ENCODE results near the gene DLG5. TPM values are rescaled to one million over a fixed set of nuclear protein-coding genes. Genes with fewer than 3 reads are reported as not detected.

The DLG5 gene
- polyA plus RNA-seq, 3 donors: 0.14 to 0.77 TPM; not detected in 1

GRCh38 chr10:77845451-77845850 lies 81.1 kb downstream of the DLG5 start:
- no peaks in the 10 kb centered on the region for H3K36me3 ChIP-seq (replicated peaks in 1 of 2; ENCODE audit: control insufficient read depth in 1 of 2, insufficient read depth in 2 of 2, low read length in 2 of 2)
- Mint-ChIP-seq H3K9me3 (no peaks in the 10 kb centered on the region), H3K4me1 (peaks cover 5% of the 10 kb centered on the region), H3K4me3 (no peak overlapping the region), H3K27me3 (ENCODE audit: low read depth in 3 of 3) (peaks cover 0 to 4% (median 1%) of the 10 kb centered on the region in 3 donors), H3K36me3 (no peaks in the 10 kb centered on the region), H3K27ac (no peak overlapping the region)
- no peak for DNase-seq
- H3K27ac ChIP-seq (ENCODE audit: low read depth in 1 of 2, low read length in 2 of 2): no peak overlapping the region
- TF ChIP-seq CTCF (IDR thresholded peaks at IDR 0.05): no peak
- H3K9me3 ChIP-seq (replicated peaks in 1 of 2; ENCODE audit: control insufficient read depth in 1 of 2, insufficient read depth in 1 of 2, low read length in 2 of 2): no peaks in the 10 kb centered on the region
- H2AFZ ChIP-seq (ENCODE audit: insufficient read depth, low read depth, low read length, poor library complexity, severe bottlenecking): no peak overlapping the region
- no peaks in the 10 kb centered on the region for H3K4me1 ChIP-seq (ENCODE audit: control insufficient read depth in 1 of 2, insufficient read depth in 2 of 2, low read length in 2 of 2)
- H3K79me2 ChIP-seq (ENCODE audit: insufficient read depth, low read length): no peaks in the 10 kb centered on the region
- H3K4me3 ChIP-seq (replicated peaks in 1 of 3; ENCODE audit: low read depth in 2 of 3, low read length in 3 of 3): no peak overlapping the region
- intact Hi-C loops (cut with micrococcal nuclease): no loop called here
- H3K9ac ChIP-seq (ENCODE audit: insufficient read depth, low read length, poor library complexity, severe bottlenecking): no peak overlapping the region
- H4K20me1 ChIP-seq (ENCODE audit: insufficient read depth, low read length): no peaks in the 10 kb centered on the region
- H3K27me3 ChIP-seq (ENCODE audit: control insufficient read depth in 2 of 2, insufficient read depth in 2 of 2, low read length in 2 of 2): no peaks in the 10 kb centered on the region
- H3K4me2 ChIP-seq (replicated peaks; ENCODE audit: extremely low read depth, low read length, poor library complexity, severe bottlenecking): no peak overlapping the region

- Mint-ChIP-seq H3K27ac (peak overlapping the region in 1 of 7 donors; percentile 42), H3K36me3 (no peaks in the 10 kb centered on the region), H3K27me3 (ENCODE audit: low read depth in 3 of 3) (peaks cover 0 to 4% (median under 1%) of the 10 kb centered on the region in 3 donors), H3K4me3 (no peak overlapping the region), H3K9me3 (no peaks in the 10 kb centered on the region), H3K4me1 (peaks cover 5% of the 10 kb centered on the region)
- Histone ChIP-seq H4K20me1 (ENCODE audit: insufficient read depth, low read length) (no peaks in the 10 kb centered on the region), H3K9me3 (replicated peaks in 1 of 2; ENCODE audit: control insufficient read depth in 1 of 2, insufficient read depth in 1 of 2, low read length in 2 of 2) (no peaks in the 10 kb centered on the region), H3K27ac (ENCODE audit: low read depth in 1 of 2, low read length in 2 of 2) (no peak overlapping the region), H2AFZ (ENCODE audit: insufficient read depth, low read depth, low read length, poor library complexity, severe bottlenecking) (no peak overlapping the region), H3K27me3 (ENCODE audit: control insufficient read depth in 2 of 2, insufficient read depth in 2 of 2, low read length in 2 of 2) (no peaks in the 10 kb centered on the region), H3K36me3 (replicated peaks in 1 of 2; ENCODE audit: control insufficient read depth in 1 of 2, insufficient read depth in 2 of 2, low read length in 2 of 2) (no peaks in the 10 kb centered on the region), H3K4me3 (replicated peaks in 1 of 3; ENCODE audit: low read depth in 2 of 3, low read length in 3 of 3) (no peak overlapping the region), H3K9ac (ENCODE audit: insufficient read depth, low read length, poor library complexity, severe bottlenecking) (no peak overlapping the region), H3K4me1 (ENCODE audit: control insufficient read depth in 1 of 2, insufficient read depth in 2 of 2, low read length in 2 of 2) (no peaks in the 10 kb centered on the region), H3K79me2 (ENCODE audit: insufficient read depth, low read length) (no peaks in the 10 kb centered on the region), H3K4me2 (replicated peaks; ENCODE audit: extremely low read depth, low read length, poor library complexity, severe bottlenecking) (no peak overlapping the region)
- intact Hi-C loops (cut with micrococcal nuclease): no loop called here
- TF ChIP-seq CTCF (IDR thresholded peaks at IDR 0.05): no peak
- DNase-seq: no peak
- 80% methylated on average over 8 of the region's 9 CpGs for whole genome bisulfite sequencing (ENCODE audit: insufficient coverage)
Observed at GRCh38 chr10:77844713-77845445, 81.7 kb downstream of the DLG5 start.

Data from CD14-positive monocyte (primary cell).